HepG2 (cell line): ENCODE results near the gene CASP6. TPM values are rescaled to one million over a fixed set of nuclear protein-coding genes. Genes with fewer than 3 reads are reported as not detected.

Experiments used
- ATAD3A ChIP-seq: sonication (generic); formaldehyde crosslinking; IDR thresholded peaks from 2 replicates; pipeline ENCODE4 v1.4.0; 2020; ENCODE audit warnings: missing genetic modification reagents
- ATF1 ChIP-seq: IDR thresholded peaks from 2 replicates; pipeline ENCODE4 v1.6.1; 2016; ENCODE audit warnings: mild to moderate bottlenecking, control low read depth
- BORCS8-MEF2B ChIP-seq: sonication (generic); formaldehyde crosslinking; IDR thresholded peaks from 2 replicates; pipeline ENCODE4 v1.8.0; 2022; ENCODE audit warnings: mild to moderate bottlenecking, missing genetic modification reagents
- CREB3 ChIP-seq: sonication (generic); formaldehyde crosslinking; IDR thresholded peaks from 2 replicates; pipeline ENCODE4 v1.5.0; 2020; ENCODE audit warnings: missing genetic modification reagents
- CSRNP2 ChIP-seq: sonication (generic); formaldehyde crosslinking; conservative IDR thresholded peaks from 2 replicates; pipeline ENCODE4 v1.8.0; 2022; ENCODE audit warnings: low read depth, missing genetic modification reagents
- HDAC1 ChIP-seq: sonication (generic); formaldehyde crosslinking; IDR thresholded peaks from 2 replicates; pipeline ENCODE4 v1.5.1; 2020; ENCODE audit warnings: mild to moderate bottlenecking, missing genetic modification reagents
- HNRNPK ChIP-seq: fragments of 200-400 bp; formaldehyde crosslinking; IDR thresholded peaks from 2 replicates; pipeline ENCODE4 v1.6.1; 2018; ENCODE audit warnings: low read length, low read depth, moderate library complexity, mild to moderate bottlenecking; ENCODE audit not compliant: poor library complexity, severe bottlenecking
- MTA3 ChIP-seq: sonication (generic); formaldehyde crosslinking; IDR thresholded peaks from 2 replicates; pipeline ENCODE4 v1.4.0; 2020; ENCODE audit warnings: missing genetic modification reagents
- NBN ChIP-seq: fragments of 450-650 bp; conservative IDR thresholded peaks from 2 replicates; pipeline ENCODE4 v1.6.1; 2017
- NCOA5 ChIP-seq: sonication (generic); formaldehyde crosslinking; IDR thresholded peaks from 2 replicates; pipeline ENCODE4 v1.4.0; 2020; ENCODE audit warnings: missing genetic modification reagents
- NFE2 ChIP-seq: sonication (generic); formaldehyde crosslinking; IDR thresholded peaks from 2 replicates; pipeline ENCODE4 v1.4.0; 2020; ENCODE audit warnings: missing genetic modification reagents
- PHF5A ChIP-seq: IDR thresholded peaks from one replicate; pipeline ENCODE4 v1.6.1; 2018; ENCODE audit warnings: low read depth, missing genetic modification reagents; ENCODE audit not compliant: unreplicated experiment
- POGZ ChIP-seq: sonication (generic); formaldehyde crosslinking; IDR thresholded peaks from 2 replicates; pipeline ENCODE4 v1.4.0; 2020; ENCODE audit warnings: mild to moderate bottlenecking, missing genetic modification reagents
- PREB ChIP-seq: sonication (generic); formaldehyde crosslinking; IDR thresholded peaks from 2 replicates; pipeline ENCODE4 v1.4.0; 2020; ENCODE audit warnings: missing genetic modification reagents
- RARG ChIP-seq: sonication (generic); formaldehyde crosslinking; IDR thresholded peaks from 2 replicates; pipeline ENCODE4 v1.4.0; 2020; ENCODE audit warnings: low read depth, mild to moderate bottlenecking, missing genetic modification reagents
- SCMH1 ChIP-seq: sonication (generic); formaldehyde crosslinking; IDR thresholded peaks from 2 replicates; pipeline ENCODE4 v1.9.0; 2021; ENCODE audit warnings: missing genetic modification reagents, mild to moderate bottlenecking, borderline replicate concordance
- SMAD3 ChIP-seq: sonication (generic); formaldehyde crosslinking; IDR thresholded peaks from 2 replicates; pipeline ENCODE4 v1.4.0; 2020; ENCODE audit warnings: missing genetic modification reagents
- SPEN ChIP-seq: sonication (generic); formaldehyde crosslinking; IDR thresholded peaks from 2 replicates; pipeline ENCODE4 v1.5.1; 2020; ENCODE audit warnings: low read depth, mild to moderate bottlenecking, missing genetic modification reagents
- ZFP36 ChIP-seq: fragments of 150-350 bp; IDR thresholded peaks from 2 replicates; pipeline ENCODE4 v1.6.1; 2018; ENCODE audit warnings: borderline replicate concordance, low read length, low read depth; ENCODE audit not compliant: partially characterized antibody
- ZMYM4 ChIP-seq: sonication (generic); formaldehyde crosslinking; IDR thresholded peaks from 2 replicates; pipeline ENCODE4 v1.8.1; 2023; ENCODE audit warnings: mild to moderate bottlenecking, missing genetic modification reagents
- ZNF343 ChIP-seq: sonication (generic); formaldehyde crosslinking; IDR thresholded peaks from 2 replicates; pipeline ENCODE4 v1.4.0; 2020; ENCODE audit warnings: mild to moderate bottlenecking, missing genetic modification reagents
- ZNF512 ChIP-seq: sonication (generic); formaldehyde crosslinking; IDR thresholded peaks from 2 replicates; pipeline ENCODE4 v1.4.0; 2020; ENCODE audit warnings: mild to moderate bottlenecking, missing genetic modification reagents
- ZNF589 ChIP-seq: sonication (generic); formaldehyde crosslinking; conservative IDR thresholded peaks from 2 replicates; pipeline ENCODE4 v1.8.0; 2022; ENCODE audit warnings: mild to moderate bottlenecking, moderate library complexity, missing genetic modification reagents
- ZNF772 ChIP-seq: sonication (generic); formaldehyde crosslinking; IDR thresholded peaks from 2 replicates; pipeline ENCODE4 v1.5.0; 2020; ENCODE audit warnings: mild to moderate bottlenecking, missing genetic modification reagents
- polyA plus RNA-seq, 8 experiments: library from polyadenylated mRNA; depleted of rRNA in 3 of 8; stranded (reverse) in 7 of 8; unstranded in 1 of 8; fragments of >200 nt; fragmentation: Illumina TruSeq in 4 of 8; extraction: Trizol in 4 of 8; gene quantifications; 2 replicates each; pipeline versions ENCODE4 v1.2.1 to v1.2.3, GENCODE V29; 2011 to 2016; ENCODE audit warnings: low read depth in 4 of 8, missing spikeins in 1 of 8, mixed read lengths in 1 of 8; ENCODE audit not compliant: insufficient read depth in 1 of 8
- total RNA-seq, 5 experiments: library from RNA; depleted of rRNA; stranded (reverse); fragments of >200 nt; fragmentation: Illumina TruSeq; extraction: Trizol; gene quantifications; 2 replicates each; pipeline ENCODE4 v1.2.3, GENCODE V29; 2016; ENCODE audit warnings: low read depth in 1 of 5
- TF ChIP-seq, protein P1 (sequence below): sonication (generic); formaldehyde crosslinking; conservative IDR thresholded peaks from 2 replicates; pipeline ENCODE4 v1.4.0; 2020; ENCODE audit warnings: missing genetic modification reagents

CASP6 gene
- total and polyA plus RNA-seq, 2 of the 13 experiments (the other 11 are each of a cell fraction or from before 2014, with no cell fraction given): 19.7 to 34.6 TPM

- TF ChIP-seq, protein P1, sequence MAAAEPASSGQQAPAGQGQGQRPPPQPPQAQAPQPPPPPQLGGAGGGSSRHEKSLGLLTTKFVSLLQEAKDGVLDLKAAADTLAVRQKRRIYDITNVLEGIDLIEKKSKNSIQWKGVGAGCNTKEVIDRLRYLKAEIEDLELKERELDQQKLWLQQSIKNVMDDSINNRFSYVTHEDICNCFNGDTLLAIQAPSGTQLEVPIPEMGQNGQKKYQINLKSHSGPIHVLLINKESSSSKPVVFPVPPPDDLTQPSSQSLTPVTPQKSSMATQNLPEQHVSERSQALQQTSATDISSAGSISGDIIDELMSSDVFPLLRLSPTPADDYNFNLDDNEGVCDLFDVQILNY (CRISPR knock-in tag): no peak
- TF ChIP-seq HNRNPK (peak; percentile 66), SMAD3 (CRISPR knock-in tag) (no peak), RARG (CRISPR knock-in tag) (no peak), ZNF589 (CRISPR knock-in tag) (no peak), ZNF512 (CRISPR knock-in tag) (no peak), ZNF772 (no peak), SCMH1 (CRISPR knock-in tag) (no peak), MTA3 (CRISPR knock-in tag) (no peak), PREB (no peak), PHF5A (CRISPR knock-in tag) (peak; percentile 32), POGZ (CRISPR knock-in tag) (peak; percentile 49; the same call in 1 of the 2 replicates), ZFP36 (no peak), NFE2 (CRISPR knock-in tag) (no peak), HDAC1 (CRISPR knock-in tag) (peak; percentile 37; the same call in 1 of the 2 replicates), CREB3 (CRISPR knock-in tag) (no peak), ATF1 (CRISPR knock-in tag) (no peak), ZMYM4 (peak; percentile 53), ZNF343 (CRISPR knock-in tag) (no peak), CSRNP2 (CRISPR knock-in tag) (no peak), NBN (no peak), ATAD3A (CRISPR knock-in tag) (no peak), NCOA5 (CRISPR knock-in tag) (no peak), BORCS8-MEF2B (CRISPR knock-in tag) (peak; percentile 72), SPEN (CRISPR knock-in tag) (peak; percentile 79)
These were observed 26.7 kb upstream of the CASP6 start, which contains the start of gene PLA2G12A (continued) for GRCh38 chr4:109729718-109730618.
